GF-D8 (cell line): Measurements from ENCODE around the gene MTHFD2L.
"Not testable (repeated sequence)": the region's sequence is repeated elsewhere in the genome, so short reads cannot be mapped to it uniquely, and the experiment has no call there.

Experiments
- DNase-seq: peaks from one replicate; lab custom pipeline; 2025; lab: John Stamatoyannopoulos, UW

Gene MTHFD2L

GRCh38 chr4:74157561-74158465 is at the start of gene MTHFD2L:
Gene MTHFD2L, plus strand, starts transcription at chr4:74158118. Its CDS starts 21 bp downstream, at chr4:74158139.
- DNase-seq: peak; percentile 74

GRCh38 chr4:74108457-74109115 is 49.3 kb upstream of the MTHFD2L start:
- no peak for DNase-seq

GRCh38 chr4:74109116-74109869 is 48.6 kb upstream of the MTHFD2L start:
- DNase-seq: no peak

- DNase-seq: no peak
These were observed 47.9 kb upstream of the MTHFD2L start for GRCh38 chr4:74109870-74110605.

GRCh38 chr4:74110670-74111069 is 47.2 kb upstream of the MTHFD2L start:
- no peak for DNase-seq

- no peak for DNase-seq
These were observed 46.5 kb upstream of the MTHFD2L start for GRCh38 chr4:74111306-74111975.

GRCh38 chr4:74111990-74112389 is 45.9 kb upstream of the MTHFD2L start:
- DNase-seq: no peak

GRCh38 chr4:74112399-74113105 is 45.4 kb upstream of the MTHFD2L start:
- DNase-seq: no peak

- no peak for DNase-seq
These were observed 43.7 kb upstream of the MTHFD2L start for GRCh38 chr4:74114234-74114633.

GRCh38 chr4:74117024-74117534 is 40.8 kb upstream of the MTHFD2L start:
- no peak for DNase-seq

- DNase-seq: no peak
These were observed 39.1 kb upstream of the MTHFD2L start for GRCh38 chr4:74118600-74119338.

GRCh38 chr4:74120086-74120485 is 37.8 kb upstream of the MTHFD2L start:
- DNase-seq: no peak

GRCh38 chr4:74121643-74122579 is 36.0 kb upstream of the MTHFD2L start:
- DNase-seq: no peak

- no peak for DNase-seq
These were observed 34.7 kb upstream of the MTHFD2L start for GRCh38 chr4:74123065-74123728.

- no peak for DNase-seq
These were observed 32.9 kb upstream of the MTHFD2L start for GRCh38 chr4:74125029-74125428.

- no peak for DNase-seq
These were observed 30.2 kb upstream of the MTHFD2L start for GRCh38 chr4:74127745-74128144.

- DNase-seq: not testable (repeated sequence)
These were observed 27.1 kb upstream of the MTHFD2L start for GRCh38 chr4:74130843-74131242.

- DNase-seq: not testable (repeated sequence)
These were observed 25.7 kb upstream of the MTHFD2L start for GRCh38 chr4:74132188-74132587.
